Panc1 (cell line): Measurements from ENCODE around the gene UACA. TPM values are rescaled to one million over a fixed set of nuclear protein-coding genes. Genes with fewer than 3 reads are reported as not detected.

Experiments
- ATAC-seq: fragments of 200-7000 bp; cut with Tn5 transposase; 2 replicates; pipeline ENCODE4 v1.9.1; 2020; ENCODE audit warnings: mild to moderate bottlenecking, moderate library complexity
- BruUV-seq: library from RNA; stranded (reverse); fragments of 400-500 nt; replicated peaks from 2 replicates; lab custom pipeline; 2021; lab: Mats Ljungman, UMichigan
- CTCF ChIA-PET: fragments of 300-600 bp; sonication (Branson Sonifier 250); formaldehyde crosslinking; loops from one replicate; lab custom pipeline; 2022; ENCODE audit warnings: antibody characterized with exemption; lab: Charles Lee
- POLR2A ChIA-PET: fragments of 300-600 bp; sonication (Branson Sonifier 250); formaldehyde crosslinking; loops from one replicate; lab custom pipeline; 2022; ENCODE audit warnings: antibody characterized with exemption; lab: Charles Lee
- DNase-seq: peaks from one replicate; pipeline ENCODE4 v3.0.0-alpha.2; 2010; ENCODE audit warnings: low read depth, low spot score
- H3K27ac ChIP-seq: 2 replicates; pipeline ENCODE4 v1.5.1; 2011; ENCODE audit warnings: mild to moderate bottlenecking, low read length, inconsistent platforms
- H3K27me3 ChIP-seq: fragments of 200-500 bp; sonication (Bioruptor generic); 2 replicates; pipeline ENCODE4 v1.6.0; 2014; ENCODE audit warnings: low read length, inconsistent platforms; ENCODE audit not compliant: control insufficient read depth, insufficient read depth
- H3K36me3 ChIP-seq: fragments of 200-500 bp; sonication (Bioruptor generic); 2 replicates; pipeline ENCODE4 v1.5.1; 2014; ENCODE audit warnings: inconsistent platforms, mild to moderate bottlenecking, low read length, moderate library complexity; ENCODE audit not compliant: control insufficient read depth, insufficient read depth
- H3K4me1 ChIP-seq: 2 replicates; pipeline ENCODE4 v1.5.1; 2011; ENCODE audit warnings: inconsistent platforms, mild to moderate bottlenecking, low read length, moderate library complexity; ENCODE audit not compliant: control insufficient read depth, insufficient read depth
- H3K4me3 ChIP-seq, 2 experiments: 2 replicates each; pipeline ENCODE4 v1.5.1; 2011 to 2012; ENCODE audit warnings: low read depth in 2 of 2, low read length in 2 of 2, mild to moderate bottlenecking in 2 of 2, inconsistent platforms in 1 of 2, moderate library complexity in 1 of 2
- H3K9me3 ChIP-seq: fragments of 200-500 bp; sonication (Bioruptor generic); 2 replicates; pipeline ENCODE4 v1.5.1; 2014; ENCODE audit warnings: low read depth, mild to moderate bottlenecking, inconsistent platforms, low read length, moderate library complexity; ENCODE audit not compliant: control insufficient read depth, insufficient read depth
- POLR2AphosphoS5 ChIP-seq: IDR thresholded peaks from 2 replicates; pipeline ENCODE4 v1.6.1; 2012; ENCODE audit warnings: mild to moderate bottlenecking, low read depth, low read length, moderate library complexity
- SIN3A ChIP-seq: IDR thresholded peaks from 2 replicates; pipeline ENCODE4 v1.6.1; 2012; ENCODE audit warnings: low read depth, mild to moderate bottlenecking, low read length, moderate library complexity, borderline replicate concordance; ENCODE audit not compliant: insufficient read depth
- TCF7L2 ChIP-seq: IDR thresholded peaks from 2 replicates; pipeline ENCODE4 v1.6.1; 2011; ENCODE audit warnings: mild to moderate bottlenecking, low read depth, low read length, inconsistent platforms
- in situ Hi-C: cut with HindIII; loops from 2 replicates; pipeline ENCODE4 v1.10.0; 2016; ENCODE audit warnings: low sequenced_read_pairs, low pct_unique_long_range_greater_than_20kb
- intact Hi-C: fragments of 100-400 bp; cut with micrococcal nuclease; formaldehyde crosslinking; loops from one replicate; pipeline ENCODE4 v1.10.0; 2022; ENCODE audit not compliant: unreplicated experiment
- total RNA-seq: library from RNA; stranded (reverse); gene quantifications from one replicate; pipeline ENCODE4 v1.2.1, GENCODE V29; 2021; ENCODE audit not compliant: unreplicated experiment
- TF ChIP-seq, protein P1 (sequence below), 2 experiments: IDR thresholded peaks; 2 replicates each; pipeline ENCODE4 v1.6.1; 2011 to 2012; ENCODE audit warnings: low read depth in 2 of 2, control low read depth in 1 of 2, low read length in 1 of 2, mild to moderate bottlenecking in 1 of 2, moderate library complexity in 1 of 2; ENCODE audit not compliant: insufficient read depth in 1 of 2
- TF ChIP-seq, protein P2 (sequence below): fragments of 450-650 bp; IDR thresholded peaks from 2 replicates; pipeline ENCODE4 v1.5.1; 2017; ENCODE audit warnings: mild to moderate bottlenecking

The UACA gene
- total RNA-seq, 1 experiment from 2014 or later: 303 TPM

DNA sequence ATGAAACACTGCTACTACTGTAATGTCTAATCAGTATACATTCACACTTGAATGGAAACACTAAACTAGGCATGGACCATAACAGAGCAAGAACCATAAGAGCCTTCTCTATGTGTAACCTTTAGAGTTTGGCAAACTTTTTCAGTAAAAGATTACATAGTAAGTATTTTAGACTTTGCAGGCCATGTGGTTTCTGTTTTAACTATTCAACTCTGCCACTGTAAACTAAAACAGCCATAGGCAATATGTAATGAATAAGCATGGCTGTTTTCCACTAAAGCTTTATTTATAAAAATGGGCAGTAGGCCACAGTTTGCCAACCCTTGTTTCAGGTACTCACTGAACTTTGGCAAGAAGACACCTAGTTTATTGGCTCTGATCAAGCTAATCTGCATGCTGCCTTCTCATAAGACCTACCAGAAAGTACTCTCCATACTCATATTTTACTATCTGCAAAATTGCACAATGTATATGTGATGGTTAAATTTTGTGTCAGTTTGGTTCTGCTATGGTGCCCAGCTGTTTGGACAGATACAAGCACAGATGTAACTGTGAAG is 46.0 kb downstream of the UACA start:
- H3K36me3 ChIP-seq: no peaks in the 10 kb centered on the region; the same call in 1 of the 2 replicates
- in situ Hi-C loops: no loop called here
- TF ChIP-seq SIN3A (no peak), POLR2AphosphoS5 (no peak), TCF7L2 (no peak)
- TF ChIP-seq, protein P1, sequence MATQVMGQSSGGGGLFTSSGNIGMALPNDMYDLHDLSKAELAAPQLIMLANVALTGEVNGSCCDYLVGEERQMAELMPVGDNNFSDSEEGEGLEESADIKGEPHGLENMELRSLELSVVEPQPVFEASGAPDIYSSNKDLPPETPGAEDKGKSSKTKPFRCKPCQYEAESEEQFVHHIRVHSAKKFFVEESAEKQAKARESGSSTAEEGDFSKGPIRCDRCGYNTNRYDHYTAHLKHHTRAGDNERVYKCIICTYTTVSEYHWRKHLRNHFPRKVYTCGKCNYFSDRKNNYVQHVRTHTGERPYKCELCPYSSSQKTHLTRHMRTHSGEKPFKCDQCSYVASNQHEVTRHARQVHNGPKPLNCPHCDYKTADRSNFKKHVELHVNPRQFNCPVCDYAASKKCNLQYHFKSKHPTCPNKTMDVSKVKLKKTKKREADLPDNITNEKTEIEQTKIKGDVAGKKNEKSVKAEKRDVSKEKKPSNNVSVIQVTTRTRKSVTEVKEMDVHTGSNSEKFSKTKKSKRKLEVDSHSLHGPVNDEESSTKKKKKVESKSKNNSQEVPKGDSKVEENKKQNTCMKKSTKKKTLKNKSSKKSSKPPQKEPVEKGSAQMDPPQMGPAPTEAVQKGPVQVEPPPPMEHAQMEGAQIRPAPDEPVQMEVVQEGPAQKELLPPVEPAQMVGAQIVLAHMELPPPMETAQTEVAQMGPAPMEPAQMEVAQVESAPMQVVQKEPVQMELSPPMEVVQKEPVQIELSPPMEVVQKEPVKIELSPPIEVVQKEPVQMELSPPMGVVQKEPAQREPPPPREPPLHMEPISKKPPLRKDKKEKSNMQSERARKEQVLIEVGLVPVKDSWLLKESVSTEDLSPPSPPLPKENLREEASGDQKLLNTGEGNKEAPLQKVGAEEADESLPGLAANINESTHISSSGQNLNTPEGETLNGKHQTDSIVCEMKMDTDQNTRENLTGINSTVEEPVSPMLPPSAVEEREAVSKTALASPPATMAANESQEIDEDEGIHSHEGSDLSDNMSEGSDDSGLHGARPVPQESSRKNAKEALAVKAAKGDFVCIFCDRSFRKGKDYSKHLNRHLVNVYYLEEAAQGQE (IDR thresholded peaks at IDR 0.05; ENCODE audit: insufficient read depth in 1 of 2, low read depth in 2 of 2, low read length in 1 of 2): no peak
- TF ChIP-seq, protein P2, sequence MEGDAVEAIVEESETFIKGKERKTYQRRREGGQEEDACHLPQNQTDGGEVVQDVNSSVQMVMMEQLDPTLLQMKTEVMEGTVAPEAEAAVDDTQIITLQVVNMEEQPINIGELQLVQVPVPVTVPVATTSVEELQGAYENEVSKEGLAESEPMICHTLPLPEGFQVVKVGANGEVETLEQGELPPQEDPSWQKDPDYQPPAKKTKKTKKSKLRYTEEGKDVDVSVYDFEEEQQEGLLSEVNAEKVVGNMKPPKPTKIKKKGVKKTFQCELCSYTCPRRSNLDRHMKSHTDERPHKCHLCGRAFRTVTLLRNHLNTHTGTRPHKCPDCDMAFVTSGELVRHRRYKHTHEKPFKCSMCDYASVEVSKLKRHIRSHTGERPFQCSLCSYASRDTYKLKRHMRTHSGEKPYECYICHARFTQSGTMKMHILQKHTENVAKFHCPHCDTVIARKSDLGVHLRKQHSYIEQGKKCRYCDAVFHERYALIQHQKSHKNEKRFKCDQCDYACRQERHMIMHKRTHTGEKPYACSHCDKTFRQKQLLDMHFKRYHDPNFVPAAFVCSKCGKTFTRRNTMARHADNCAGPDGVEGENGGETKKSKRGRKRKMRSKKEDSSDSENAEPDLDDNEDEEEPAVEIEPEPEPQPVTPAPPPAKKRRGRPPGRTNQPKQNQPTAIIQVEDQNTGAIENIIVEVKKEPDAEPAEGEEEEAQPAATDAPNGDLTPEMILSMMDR: no peak
- intact Hi-C loops: no loop called here
- BruUV-seq: no TSS peak
- POLR2A ChIA-PET: no interaction called here
- no peaks in the 10 kb centered on the region for H3K9me3 ChIP-seq
- DNase-seq (no peak), ATAC-seq (no peak)
- peak overlapping the region; percentile 30 for H3K27ac ChIP-seq
- no peak overlapping the region for H3K4me3 ChIP-seq
- CTCF ChIA-PET: interaction anchor here (0.6 kb wide), 1 partner anchor 148 kb away, joined by 4 read pairs; no protein-coding TSS in a partner anchor
- no peaks in the 10 kb centered on the region for H3K27me3 ChIP-seq
- H3K4me1 ChIP-seq: peaks cover 74% of the 10 kb centered on the region

DNA sequence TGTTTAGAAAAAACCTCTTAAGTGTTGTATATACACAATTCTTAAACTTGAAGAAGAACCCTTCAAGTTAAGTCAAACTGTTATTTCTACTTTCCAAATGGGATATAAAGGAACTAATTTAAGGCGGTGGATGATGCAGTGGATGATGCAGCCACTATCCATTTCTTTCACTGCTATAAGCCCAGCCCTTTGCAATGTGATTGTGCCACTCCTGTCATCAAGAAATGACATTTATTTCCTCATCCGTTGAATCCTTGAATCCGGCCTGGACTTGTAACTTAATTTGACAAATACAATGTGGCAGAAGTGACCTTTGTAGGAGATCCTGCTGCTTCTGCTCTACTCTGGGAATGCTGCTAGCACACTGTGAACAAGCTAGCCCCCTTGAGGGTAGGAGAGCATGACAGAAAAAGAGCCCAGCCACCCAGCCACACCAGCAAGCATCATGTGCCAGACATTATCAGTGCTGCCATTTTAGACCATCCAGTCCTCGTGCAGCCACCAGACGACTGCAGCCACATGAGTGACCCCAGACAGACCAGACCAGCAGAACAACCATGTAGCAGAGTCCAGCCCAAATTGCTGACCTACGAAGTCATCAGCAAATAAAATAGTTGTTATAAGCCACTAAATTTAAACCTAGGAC is 47.4 kb downstream of the UACA start:
- peak; percentile 41 for ATAC-seq
- Histone ChIP-seq H3K9me3 (no peaks in the 10 kb centered on the region), H3K27me3 (no peaks in the 10 kb centered on the region), H3K36me3 (no peaks in the 10 kb centered on the region; the same call in 1 of the 2 replicates), H3K4me3 (no peak overlapping the region), H3K4me1 (peaks cover 80% of the 10 kb centered on the region), H3K27ac (peak overlapping the region; percentile 54)
- no TSS peak for BruUV-seq
- CTCF ChIA-PET: no interaction called here
- no peak for TF ChIP-seq POLR2AphosphoS5
- TF ChIP-seq SIN3A: no peak
- TF ChIP-seq, protein P2: no peak
- no peak for TF ChIP-seq TCF7L2
- TF ChIP-seq, protein P1 (IDR thresholded peaks at IDR 0.05; ENCODE audit: insufficient read depth in 1 of 2, low read depth in 2 of 2, low read length in 1 of 2): no peak
- intact Hi-C loops (no loop called here), in situ Hi-C loops (no loop called here)
- DNase-seq: no peak
- POLR2A ChIA-PET: no interaction called here
